Renal cortex interstitium (tissue), 11 donors: ENCODE results near the gene ZZZ3. TPM values are rescaled to one million over a fixed set of nuclear protein-coding genes. Genes with fewer than 3 reads are reported as not detected.
"Not testable (repeated sequence)": the region's sequence is repeated elsewhere in the genome, so short reads cannot be mapped to it uniquely, and the experiment has no call there.

Experiments used
- DNase-seq, 11 donors: peaks; one replicate each; pipeline ENCODE4 v3.0.0-alpha.2; 2013; ENCODE audit warnings: low read depth in 9 of 11, low spot score in 4 of 11; ENCODE audit errors: extremely low read depth in 1 of 11
- polyA plus RNA-seq, 3 donors: library from polyadenylated mRNA; unstranded; fragments of 120-200 nt; gene quantifications; one replicate each; pipeline ENCODE4 v1.2.1, GENCODE V29; 2013; ENCODE audit not compliant: insufficient read length in 3 of 3

The ZZZ3 gene
- polyA plus RNA-seq, 3 donors = 59.2 to 71.1 (median 67.1) TPM

DNA sequence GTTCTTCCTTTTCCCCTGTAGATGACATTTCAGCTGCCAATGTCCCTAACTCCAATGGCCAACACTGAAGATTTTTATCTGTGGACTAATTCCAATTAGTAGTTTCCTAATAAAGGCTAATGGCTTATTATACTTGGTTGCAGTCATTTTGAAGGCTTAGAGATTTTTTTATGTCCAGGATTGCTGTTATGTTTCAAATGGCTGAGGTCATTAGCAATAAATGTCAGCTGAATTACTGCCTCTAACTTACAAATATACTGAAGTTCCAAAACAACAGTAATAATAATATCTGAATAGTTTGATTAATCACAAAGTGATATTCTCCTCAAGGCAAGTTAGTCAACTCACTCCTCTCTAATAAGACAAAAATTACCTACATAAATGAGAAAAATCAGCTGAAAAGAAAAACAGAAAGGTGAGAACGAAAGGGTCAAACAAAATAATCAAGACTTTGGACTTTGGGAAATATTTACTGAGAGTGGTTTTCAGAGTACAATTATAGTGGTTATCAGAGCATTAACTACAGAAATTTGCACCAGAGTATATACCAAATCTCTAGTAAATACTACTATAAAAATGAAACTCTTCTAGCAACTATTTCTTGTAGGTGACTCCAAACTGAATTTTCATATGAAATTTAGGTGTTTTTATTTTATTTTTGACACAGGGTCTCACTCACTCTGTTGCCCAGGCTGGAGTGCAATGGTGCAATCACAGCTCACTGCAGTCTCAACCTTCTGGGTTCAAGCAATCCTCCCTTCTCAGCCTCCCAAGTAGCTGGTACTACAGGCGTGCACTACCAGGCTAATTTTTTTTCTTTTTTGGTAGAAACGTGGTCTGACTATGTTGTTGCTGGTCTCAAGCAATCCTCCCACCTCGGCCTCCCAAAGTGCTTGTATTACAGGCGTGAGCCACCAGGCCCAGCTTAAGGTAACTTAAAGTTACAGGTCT is 3.5 kb downstream of the ZZZ3 start:
- no peak for DNase-seq

- not testable (repeated sequence) for DNase-seq
These were observed 7.7 kb downstream of the ZZZ3 start for GRCh38 chr1:77674807-77675206.

- DNase-seq = no peak
These were observed 8.6 kb downstream of the ZZZ3 start for GRCh38 chr1:77673716-77674355.

DNA sequence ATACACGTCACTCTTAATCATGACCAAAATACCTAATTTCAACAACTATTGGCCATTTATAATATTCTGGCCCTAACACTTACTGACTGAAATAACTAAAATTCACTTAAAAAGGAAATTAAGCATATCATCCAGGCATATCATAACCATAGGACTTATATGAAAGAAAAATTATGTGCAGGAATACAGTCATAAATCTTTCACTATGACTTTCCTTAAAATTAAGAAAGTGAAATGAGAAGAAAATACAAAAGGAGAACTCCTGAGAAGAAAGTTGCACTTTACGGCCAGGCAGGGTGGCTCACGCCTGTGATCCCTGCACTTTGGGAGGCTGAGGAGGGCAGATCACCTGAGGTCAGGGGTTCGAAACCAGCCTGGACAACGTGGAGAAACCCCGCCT is 9.4 kb downstream of the ZZZ3 start:
- no peak for DNase-seq

DNA sequence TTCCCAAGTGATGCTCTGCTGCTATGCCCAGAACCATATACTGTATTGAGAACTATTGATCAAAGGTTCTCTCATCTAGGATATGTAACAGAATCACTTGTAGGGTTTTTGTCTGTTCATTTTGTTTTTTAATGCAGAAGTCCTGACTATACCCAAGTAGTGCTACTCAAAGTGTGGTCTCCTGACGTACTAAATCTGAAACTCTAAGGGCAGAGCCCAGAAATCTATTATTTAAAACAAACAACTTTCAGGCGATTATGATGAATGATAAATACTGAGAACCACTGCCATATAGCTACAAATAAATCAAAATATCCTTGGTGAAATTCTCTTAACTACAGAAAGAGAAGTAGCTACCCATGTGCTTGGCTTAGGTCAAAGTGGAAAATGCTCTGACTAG is 10.1 kb downstream of the ZZZ3 start:
- DNase-seq = no peak

DNA sequence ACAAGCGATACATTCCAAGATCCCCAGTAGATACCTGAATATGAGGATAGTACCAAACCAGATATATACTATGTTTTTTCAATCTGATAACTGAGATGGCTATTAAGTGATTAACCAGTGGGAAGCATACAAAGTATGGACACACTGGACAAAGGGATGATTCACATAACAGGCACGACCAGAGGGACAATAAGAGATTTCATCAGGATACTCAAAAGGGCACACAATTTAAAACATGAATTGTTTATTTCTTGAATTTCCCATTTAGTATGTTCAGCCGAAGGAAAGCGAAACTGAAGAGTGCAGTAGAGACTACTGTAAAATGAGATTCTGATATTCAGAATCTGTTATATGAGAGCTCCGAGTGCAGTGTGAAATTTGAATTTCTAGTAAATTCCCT is 10.6 kb downstream of the ZZZ3 start:
- no peak for DNase-seq

DNA sequence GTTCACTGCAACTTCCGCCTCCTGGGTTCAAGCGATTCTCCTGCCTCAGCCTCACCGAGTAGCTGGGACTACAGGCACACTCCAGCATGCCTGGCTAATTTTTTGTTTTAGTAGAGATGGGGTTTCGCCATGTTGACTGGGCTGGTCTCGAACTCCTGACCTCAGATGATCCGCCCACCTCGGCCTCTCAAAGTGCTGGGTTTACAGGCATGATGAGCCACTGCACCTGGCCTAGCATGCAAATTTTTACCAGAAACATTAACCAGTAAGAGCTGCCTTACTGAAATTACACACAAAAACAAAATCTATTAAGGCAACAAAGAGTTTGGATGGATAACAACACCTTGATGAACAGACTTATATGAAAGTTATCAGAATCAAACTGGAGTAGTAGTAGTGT is 12.1 kb downstream of the ZZZ3 start:
- no peak for DNase-seq

DNA sequence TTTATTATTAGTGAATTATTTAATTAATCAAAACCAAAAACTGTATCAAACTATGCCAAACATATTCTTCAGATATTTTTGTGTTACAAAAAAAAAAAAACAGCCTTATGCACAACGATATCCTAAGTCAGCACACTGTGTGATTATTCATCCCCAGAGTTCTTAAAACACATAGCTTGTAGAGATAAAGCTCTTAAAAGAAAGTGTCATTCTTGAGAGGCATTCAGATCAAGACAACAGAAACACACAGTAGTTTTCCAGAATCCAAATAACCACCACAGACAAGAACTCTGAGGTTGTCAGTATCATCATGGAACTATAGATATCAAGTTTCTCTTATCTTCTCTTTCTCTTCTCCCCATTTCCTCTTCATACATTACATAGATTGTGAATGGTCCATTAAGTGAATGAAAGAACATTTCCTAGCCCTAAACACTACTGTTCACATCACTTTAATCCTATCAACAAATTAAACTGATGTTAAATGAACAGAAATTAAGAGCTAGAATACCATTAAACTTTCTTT is 13.5 kb downstream of the ZZZ3 start:
- DNase-seq = no peak

DNA sequence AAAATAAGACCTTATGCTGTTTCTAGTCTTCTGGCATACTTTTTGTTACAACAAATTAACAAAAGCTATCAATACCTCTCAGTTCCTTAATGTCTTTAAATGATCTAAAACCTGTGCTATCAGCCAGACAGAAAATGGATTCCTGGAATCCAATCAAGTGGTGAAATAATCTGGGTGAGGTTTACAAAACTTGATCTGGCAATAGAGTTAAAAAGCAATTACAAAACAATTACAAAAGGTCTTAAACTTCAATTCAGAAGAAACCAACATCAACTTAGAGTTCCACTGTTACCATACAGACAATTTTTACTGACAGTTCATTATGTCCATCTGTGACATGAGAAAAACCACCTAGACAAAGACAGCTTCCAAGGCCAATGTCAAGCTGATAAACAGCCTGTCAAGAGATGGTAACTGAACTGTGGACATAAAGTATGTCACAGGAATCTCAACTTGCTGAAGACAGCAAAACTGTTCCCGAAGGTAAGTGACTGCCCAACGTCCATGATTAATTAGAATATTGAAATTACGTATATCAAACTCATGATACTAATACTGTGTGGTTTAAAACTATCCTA is 17.4 kb downstream of the ZZZ3 start:
- DNase-seq = no peak

GRCh38 chr1:77661696-77662095 is 20.8 kb downstream of the ZZZ3 start:
- no peak for DNase-seq

- no peak for DNase-seq
These were observed 22.4 kb downstream of the ZZZ3 start for GRCh38 chr1:77659879-77660593.

- no peak for DNase-seq
These were observed 24.2 kb downstream of the ZZZ3 start for GRCh38 chr1:77658271-77658670.

DNA sequence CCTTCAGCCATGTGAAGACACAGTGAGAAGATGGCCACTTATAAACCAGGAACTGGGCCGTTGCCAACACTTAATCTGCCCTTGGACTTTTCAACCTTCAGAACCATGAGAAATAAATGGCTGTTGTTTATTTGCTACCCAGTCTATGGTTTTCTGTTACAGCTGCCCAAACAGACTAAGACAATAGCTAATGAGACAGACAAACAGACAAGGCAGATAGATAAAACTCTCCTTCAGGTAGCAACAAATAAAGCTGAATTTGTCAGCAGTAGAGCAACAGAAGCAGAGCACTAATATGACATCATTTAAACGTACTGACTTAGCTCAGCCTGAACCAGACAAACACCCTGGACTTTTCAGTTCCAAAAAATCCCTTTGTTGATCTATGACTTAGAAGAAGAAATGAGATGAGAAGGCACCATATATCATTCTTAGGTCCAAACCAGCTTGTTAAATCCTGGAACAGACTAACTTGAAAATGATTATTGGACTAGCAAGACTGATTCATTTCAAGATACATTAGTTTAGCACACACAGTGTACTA is 27.0 kb downstream of the ZZZ3 start:
- DNase-seq = peak in 1 of 11 donors; percentile 15

DNA sequence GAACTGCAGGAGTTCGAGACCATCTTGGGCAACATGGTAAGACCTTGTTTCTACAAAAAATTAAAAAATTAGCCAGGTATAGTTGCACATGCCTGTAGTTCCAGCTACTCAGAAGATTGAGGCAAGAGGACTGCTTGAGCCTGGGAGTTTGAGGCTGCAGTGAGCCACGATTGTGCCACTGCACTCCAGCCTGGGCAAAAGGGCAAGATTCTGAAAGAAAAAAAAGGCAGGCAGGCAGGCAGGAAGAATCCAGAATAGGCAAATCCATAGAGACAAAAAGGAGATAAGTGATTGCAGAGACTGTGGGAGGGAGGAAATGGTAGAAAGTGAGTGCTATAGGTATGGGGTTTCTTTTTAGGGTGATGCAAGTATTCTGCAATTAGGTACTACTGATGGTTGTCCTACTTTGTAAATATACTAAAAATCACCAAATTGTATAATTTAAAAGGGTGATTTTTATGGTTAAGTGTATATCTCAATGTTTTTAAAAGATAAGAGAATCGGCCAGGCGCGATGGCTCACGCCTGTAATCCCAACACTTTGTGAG is 29.4 kb downstream of the ZZZ3 start:
- no peak for DNase-seq

DNA sequence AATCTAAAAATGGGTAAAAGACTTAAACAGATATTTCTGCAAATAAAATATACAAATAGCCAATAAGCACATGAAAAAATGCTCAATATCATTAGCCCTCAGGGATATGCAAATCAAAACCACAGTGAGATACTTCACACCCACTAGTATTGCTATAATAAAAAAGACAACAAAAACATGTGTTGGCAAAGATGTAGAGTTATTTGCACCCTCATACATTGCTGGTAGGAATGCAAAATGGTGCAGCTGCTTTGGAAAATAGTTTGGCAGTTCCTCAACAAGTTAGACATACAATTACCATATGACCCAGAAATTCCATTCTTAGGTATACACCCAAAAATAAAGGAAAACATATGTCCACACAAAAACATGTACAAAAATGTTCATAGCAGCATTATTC is 30.2 kb downstream of the ZZZ3 start:
- no peak for DNase-seq

- DNase-seq = no peak
These were observed 33.3 kb downstream of the ZZZ3 start for GRCh38 chr1:77649127-77649526.

DNA sequence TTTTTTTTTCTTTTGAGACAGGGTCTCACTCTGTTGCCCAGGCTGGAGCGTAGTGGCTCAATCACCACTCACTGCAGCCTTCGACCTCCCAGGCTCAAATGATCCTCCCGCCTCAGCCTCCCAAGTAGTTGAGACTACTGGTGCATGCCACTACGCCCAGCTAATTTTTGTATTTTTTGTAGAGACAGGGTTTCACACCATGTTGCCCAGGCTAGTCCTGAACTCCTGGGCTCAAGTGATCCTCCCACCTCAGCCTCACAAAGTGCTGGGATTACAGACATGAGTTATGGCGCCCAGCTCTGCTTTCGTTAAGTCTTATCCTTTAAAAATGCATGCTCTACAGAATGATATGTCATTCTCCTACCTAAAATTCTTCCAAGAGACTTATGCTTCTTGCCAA is 36.2 kb downstream of the ZZZ3 start:
- not testable (repeated sequence) for DNase-seq

DNA sequence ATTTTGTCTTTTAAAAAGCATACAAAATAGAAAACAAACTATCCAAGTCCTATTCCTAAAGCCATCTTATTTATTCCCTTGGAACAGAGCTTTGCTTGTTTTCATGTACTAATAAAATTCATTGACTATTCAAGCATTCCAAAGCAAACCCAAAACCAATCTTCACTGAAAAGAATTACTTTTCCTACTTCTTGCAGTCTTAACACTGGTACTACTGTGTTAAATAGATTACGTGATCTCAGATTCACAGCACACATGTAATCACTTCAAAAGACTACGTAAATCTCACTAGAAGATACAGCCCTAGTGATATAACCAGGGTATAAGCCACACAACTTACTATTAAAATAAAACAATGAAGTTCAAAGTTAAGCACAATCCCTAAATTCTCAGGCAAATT is 39.0 kb downstream of the ZZZ3 start:
- no peak for DNase-seq

- no peak for DNase-seq
These were observed 39.5 kb downstream of the ZZZ3 start for GRCh38 chr1:77642941-77643340.
